Fibroblast of upper back skin (primary cell): ENCODE measurements around the gene SREBF1.

Experiments
- DNase-seq: peaks from one replicate; pipeline ENCODE4 v3.0.0-alpha.2; 2013

Gene SREBF1

GRCh38 chr17:17839791-17840707 is 3.3 kb upstream of the SREBF1 start:
- peak; percentile 85 for DNase-seq

GRCh38 chr17:17837966-17838962 is 1.5 kb upstream of the SREBF1 start:
- peak; percentile 47 for DNase-seq

DNA sequence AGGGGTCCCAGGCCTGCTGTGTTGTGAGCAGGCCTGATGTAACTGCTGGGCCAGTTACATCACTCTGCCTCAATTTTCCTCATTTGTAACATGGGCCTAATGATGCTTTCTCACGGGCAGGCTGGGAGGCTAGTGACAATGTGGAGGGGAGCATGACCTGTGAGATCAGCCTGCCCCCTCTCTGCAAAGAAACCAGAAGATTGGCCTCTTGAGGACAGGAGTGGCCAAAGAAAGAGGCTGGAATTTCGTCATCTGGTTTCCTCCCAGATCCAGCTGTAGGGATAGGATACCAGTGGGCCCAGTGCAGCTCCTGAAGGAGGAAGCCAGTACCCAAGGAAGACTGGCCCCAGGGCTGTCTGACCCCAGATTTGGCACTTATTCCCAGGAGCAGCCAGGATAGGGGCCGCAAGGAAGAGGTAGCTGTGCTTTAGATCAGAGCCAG is 615 bp upstream of the SREBF1 start:
- peak; percentile 84 for DNase-seq

DNA sequence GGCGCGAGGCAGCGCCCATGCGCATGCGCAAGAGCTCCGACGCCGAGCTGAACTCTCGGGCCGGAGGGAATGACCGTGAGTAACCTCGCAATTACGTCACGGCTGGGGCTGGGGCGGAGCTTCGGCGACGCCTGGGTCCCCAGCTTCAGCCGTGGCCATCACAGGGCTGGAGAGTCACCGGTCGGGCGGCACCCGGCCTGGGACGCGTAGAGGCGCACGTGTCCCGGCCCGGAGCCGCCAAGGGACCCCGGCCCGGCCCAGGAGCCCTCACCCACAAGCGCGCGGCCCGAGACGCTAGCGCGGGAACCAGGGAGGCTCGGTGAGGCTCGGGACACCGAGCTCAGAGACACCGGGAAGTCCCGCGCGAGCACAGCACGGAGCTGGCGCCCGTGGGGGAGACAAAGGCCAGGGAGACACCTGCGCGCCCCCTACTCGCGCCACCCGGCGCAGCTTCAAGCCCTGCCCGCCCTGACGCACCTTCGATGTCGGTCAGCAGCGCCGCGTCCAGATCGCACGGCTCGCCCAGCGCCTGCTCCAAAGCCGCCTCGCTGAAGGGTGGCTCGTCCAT is 452 bp downstream of the SREBF1 start:
- DNase-seq: peak; percentile 93

GRCh38 chr17:17835415-17836249 is 1.2 kb downstream of the SREBF1 start:
- no peak for DNase-seq

- DNase-seq: no peak
Measured at GRCh38 chr17:17834974-17835373, 1.8 kb downstream of the SREBF1 start.

- no peak for DNase-seq
Measured at GRCh38 chr17:17833658-17834357, 3.0 kb downstream of the SREBF1 start.

- DNase-seq: no peak
Measured at GRCh38 chr17:17832032-17832363, 4.8 kb downstream of the SREBF1 start.

DNA sequence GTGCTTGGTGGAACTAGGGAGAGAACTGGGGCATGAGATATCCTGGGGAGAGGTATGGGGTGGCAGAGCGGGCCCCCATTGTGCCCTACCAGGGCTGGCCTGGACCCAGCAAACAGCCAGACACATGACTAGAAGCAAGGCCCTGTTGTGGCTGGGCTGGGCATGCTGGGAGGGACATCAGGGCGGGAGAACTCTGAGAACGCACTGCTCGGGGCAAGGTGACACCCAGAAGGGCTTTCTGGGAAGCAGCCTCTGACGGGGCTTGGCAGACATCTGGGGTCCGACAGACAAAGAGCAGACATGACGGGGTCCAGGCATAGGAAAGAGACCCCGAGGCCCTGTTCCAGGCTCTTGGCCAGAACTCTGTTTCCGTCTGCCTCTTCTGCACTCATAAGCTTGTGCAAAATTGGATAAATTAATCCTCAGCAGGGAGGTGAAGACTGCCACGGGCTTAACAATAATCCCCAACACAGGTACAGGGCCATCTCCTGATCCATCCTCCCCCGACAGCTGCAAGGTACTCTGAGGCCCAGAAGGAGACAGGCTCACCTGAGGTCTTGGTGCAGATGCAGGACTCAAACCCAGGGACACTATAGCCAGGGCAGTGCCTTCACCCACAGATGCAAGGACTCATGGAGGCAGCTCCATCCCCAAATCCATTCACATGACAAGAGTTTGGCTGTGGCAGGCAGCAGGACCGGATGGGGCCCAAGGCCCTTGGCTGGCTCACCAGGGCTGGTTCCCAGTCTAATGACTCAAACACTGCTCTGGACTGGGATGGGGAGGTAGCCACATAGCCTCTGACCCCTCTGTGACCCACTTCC is 5.4 kb downstream of the SREBF1 start:
- no peak for DNase-seq

- no peak for DNase-seq
Measured at GRCh38 chr17:17830740-17831207, 6.0 kb downstream of the SREBF1 start.

DNA sequence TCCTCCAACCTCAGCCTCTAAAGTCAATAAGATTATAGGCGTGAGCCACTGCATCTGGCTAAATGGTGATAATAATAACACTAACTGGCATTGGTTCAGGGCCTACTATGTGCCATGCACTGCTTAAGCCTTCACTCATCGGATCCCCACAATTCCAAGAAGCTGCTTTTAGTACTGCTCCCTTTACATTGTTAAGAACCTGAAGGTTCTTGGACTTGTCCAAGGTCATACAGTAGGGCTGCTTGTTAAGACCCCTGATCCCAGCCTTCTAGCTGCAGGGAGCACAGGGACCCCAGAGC is 6.6 kb downstream of the SREBF1 start:
- DNase-seq: no peak

- DNase-seq: no peak
Measured at GRCh38 chr17:17827826-17828621, 8.8 kb downstream of the SREBF1 start.

DNA sequence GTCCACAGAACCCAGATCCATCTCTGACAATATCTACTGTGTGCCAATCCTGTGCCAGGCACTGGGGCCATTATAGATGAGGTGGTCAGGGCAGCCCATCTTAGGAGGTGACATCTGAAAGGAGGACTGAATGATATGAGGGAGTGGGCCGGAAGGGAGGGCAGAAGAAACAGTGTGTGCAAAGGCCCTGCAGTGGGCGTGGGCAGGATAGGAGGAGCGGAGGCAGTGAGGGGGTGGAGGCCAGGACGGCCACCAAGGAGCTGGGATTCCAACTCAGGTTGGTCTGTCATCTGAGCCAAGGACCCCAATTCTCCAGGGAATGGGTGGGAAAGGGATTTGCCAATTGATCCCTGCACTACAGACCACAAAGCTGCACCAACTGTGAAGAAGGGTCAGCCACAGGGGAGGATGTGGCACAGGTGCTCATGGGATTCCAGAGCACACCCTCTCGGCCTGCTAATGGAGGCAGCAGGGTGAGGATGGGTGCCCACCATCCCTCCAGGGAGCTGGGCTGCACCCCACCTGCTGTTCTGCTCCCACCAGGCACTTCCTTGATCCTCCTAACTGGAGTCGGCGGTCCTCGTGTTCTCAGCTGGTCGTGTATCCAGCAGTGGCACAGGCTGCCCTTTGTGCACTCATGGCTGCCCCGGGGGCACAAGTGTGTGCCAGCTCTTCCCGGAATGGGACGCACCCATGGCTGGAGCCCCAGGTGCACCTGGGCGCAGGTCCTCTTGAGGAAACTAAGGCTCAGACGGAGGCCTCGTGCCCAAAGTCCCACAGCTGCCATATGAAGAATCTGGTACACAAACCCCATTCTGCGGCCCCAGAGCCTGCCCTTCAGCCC is 9.6 kb downstream of the SREBF1 start:
- DNase-seq: no peak

GRCh38 chr17:17826342-17826713 is 10.5 kb downstream of the SREBF1 start:
- no peak for DNase-seq

DNA sequence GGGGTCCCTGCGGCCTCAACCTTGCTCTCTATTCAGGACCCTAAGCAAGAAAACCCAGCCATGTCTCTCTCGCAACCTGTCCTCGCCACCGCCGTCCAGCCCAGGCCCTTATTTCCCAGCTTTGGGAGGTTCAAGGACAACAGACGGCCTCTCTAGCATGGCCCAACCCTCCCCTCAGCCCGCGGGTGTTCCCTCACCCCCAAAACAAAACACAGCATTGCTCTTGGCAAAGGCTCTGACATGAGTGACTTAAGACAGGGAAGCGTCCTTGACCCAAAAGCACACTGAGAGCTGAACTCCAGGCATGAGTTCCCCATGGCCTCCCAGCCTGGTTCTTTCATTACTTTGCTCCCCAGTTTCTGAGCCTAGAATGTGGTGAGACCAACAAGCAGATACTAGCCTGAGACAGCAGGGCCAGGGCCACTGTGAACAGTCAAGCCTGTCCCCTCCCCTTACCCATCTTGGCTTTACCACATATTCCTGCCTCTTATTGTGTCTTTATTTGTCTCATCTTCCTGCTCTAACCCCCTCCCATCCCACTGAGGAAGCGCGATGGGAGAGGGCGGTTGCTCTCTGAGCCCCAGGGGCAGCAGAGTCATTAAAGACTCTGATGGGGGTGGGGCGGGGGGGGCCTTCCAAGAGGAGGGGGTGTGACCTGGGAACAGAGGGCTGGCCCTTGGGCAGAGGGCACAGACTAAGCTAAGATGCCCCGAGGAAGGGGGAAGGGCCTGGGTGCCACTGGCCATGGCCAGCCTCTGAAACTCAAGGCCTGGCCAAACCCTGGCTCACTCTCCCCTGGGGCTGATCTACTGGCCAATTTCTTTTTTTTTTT is 11.8 kb downstream of the SREBF1 start:
- no peak for DNase-seq

DNA sequence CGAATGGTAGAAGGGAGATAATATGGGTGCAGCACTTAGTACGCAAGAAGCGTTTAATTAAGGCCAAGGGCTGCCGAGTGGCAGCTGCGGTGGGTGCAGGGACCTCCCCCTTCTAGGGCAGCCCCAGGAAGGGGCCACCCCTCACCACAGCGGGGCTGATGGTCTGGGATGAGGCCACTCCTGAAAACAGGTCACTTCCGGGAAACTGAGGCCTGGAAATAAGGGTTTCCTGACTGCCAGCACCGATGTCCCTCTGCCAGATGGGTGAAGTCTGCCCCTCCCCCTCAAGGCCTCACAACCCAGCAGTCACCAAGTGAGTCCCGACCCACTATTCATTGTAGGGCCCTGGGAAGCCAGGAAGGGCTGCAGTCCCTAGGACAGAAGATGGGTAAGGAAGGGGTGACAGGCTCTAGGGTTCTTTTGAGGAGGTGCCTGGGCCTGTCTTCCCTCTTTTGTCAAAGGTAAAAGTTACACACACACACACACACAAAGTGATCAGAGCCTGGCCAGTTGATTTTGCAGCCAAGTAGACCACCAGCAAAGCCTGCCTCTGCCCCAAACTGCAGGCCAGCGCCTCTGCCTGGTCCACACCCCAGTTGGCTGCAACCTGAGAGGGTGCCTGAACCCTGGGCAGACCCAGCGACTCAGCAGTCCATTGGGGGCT is 12.5 kb downstream of the SREBF1 start:
- DNase-seq: no peak

DNA sequence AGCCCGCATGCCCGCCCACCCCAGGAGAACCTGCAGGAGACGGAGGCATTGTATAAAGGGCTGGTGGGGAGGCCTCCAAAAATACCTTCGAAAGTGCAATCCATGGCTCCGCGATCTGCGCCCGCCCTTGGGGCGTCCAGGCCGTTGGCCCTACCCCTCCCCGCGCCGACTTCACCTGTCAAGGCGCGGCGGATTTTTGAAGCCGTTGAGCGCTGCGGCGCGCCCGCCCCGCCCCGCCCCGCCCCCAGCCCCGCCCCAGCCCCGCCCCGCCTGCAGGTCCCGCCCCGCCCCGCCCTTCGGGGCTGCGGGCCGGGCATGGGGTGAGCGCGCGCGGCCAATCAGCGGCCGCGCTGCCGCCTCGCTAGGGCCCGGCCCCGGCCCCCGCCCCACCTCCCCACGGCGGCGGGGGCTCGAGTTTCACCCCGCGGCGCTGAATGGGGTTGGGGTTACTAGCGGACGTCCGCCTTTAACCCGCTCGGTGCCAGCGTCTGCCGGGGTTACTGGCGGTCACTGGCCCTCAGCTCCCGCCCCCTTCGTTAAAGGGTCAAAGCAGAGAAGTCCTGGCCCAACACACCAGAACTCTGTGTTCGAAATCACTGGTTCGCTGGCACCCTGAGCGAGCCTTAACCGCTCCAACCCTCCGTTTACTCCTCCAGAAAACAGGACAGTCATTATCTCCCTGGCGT is 13.2 kb downstream of the SREBF1 start:
- peak; percentile 80 for DNase-seq
